Skin epidermis (tissue), 12 donors: ENCODE measurements around the gene KRTAP4-4.
"Not testable (repeated sequence)": the region's sequence is repeated elsewhere in the genome, so short reads cannot be mapped to it uniquely, and the experiment has no call there.

Source experiments
- H3K27ac ChIP-seq, 21 experiments: fragments of 200-600 bp; sonication (generic) in 11 of 21; one replicate each; pipeline ENCODE4 v1.5.0; 2020; ENCODE audit warnings: mild to moderate bottlenecking in 3 of 21, inconsistent platforms in 2 of 21, moderate library complexity in 2 of 21
- H3K4me3 ChIP-seq, 7 experiments: fragments of 200-600 bp; sonication (generic) in 2 of 7; one replicate each; pipeline ENCODE4 v1.5.0; 2020; ENCODE audit warnings: inconsistent platforms in 2 of 7, mild to moderate bottlenecking in 2 of 7, moderate library complexity in 1 of 7

KRTAP4-4 gene

GRCh38 chr17:41117846-41118386 is 42.6 kb downstream of the KRTAP4-4 start, which contains the start of gene KRTAP4-11:
KRTAP4-11 (minus strand) TSS chr17:41118373; CDS start chr17:41118315, 58 bp downstream.
- not testable (repeated sequence) for H3K27ac ChIP-seq, H3K4me3 ChIP-seq

GRCh38 chr17:41116297-41116696 is 44.3 kb downstream of the KRTAP4-4 start:
- H3K27ac ChIP-seq, result no peak overlapping the region

GRCh38 chr17:41111151-41111885 is 49.2 kb downstream of the KRTAP4-4 start:
- Histone ChIP-seq H3K4me3 (no peak overlapping the region), H3K27ac (no peak overlapping the region)

More at GRCh38 chr17:41116297-41116696, 44.3 kb downstream of the KRTAP4-4 start:
- H3K4me3 ChIP-seq, result no peak overlapping the region
